Type B pancreatic cell (in vitro differentiated cells): ENCODE data around the gene RIC1. TPM values are rescaled to one million over a fixed set of nuclear protein-coding genes. Genes with fewer than 3 reads are reported as not detected.
"Not testable (repeated sequence)": the region's sequence is repeated elsewhere in the genome, so short reads cannot be mapped to it uniquely, and the experiment has no call there.

Source experiments
- DNase-seq: peaks from one replicate; pipeline ENCODE4 v3.0.0; 2021; ENCODE audit warnings: mixed read lengths; ENCODE audit not compliant: unreplicated experiment; ENCODE audit errors: extremely low spot score
- H3K27ac Mint-ChIP-seq: 2 replicates; pipeline ENCODE4 v1.8.0; 2021; ENCODE audit warnings: mild to moderate bottlenecking, mixed read lengths
- H3K27me3 Mint-ChIP-seq: 2 replicates; pipeline ENCODE4 v1.8.0; 2021; ENCODE audit warnings: mixed read lengths
- H3K36me3 Mint-ChIP-seq: 2 replicates; pipeline ENCODE4 v1.8.0; 2021; ENCODE audit warnings: mixed read lengths
- H3K4me1 Mint-ChIP-seq: one replicate; pipeline ENCODE4 v1.8.0; 2021; ENCODE audit warnings: mixed read lengths; ENCODE audit not compliant: unreplicated experiment
- H3K4me3 Mint-ChIP-seq: 2 replicates; pipeline ENCODE4 v1.8.0; 2021; ENCODE audit warnings: mild to moderate bottlenecking, mixed read lengths
- H3K9me3 Mint-ChIP-seq: 2 replicates; pipeline ENCODE4 v1.8.0; 2021; ENCODE audit warnings: mixed read lengths
- CTCF ChIP-seq: fragments of 200-600 bp; sonication (generic); conservative IDR thresholded peaks from 2 replicates; pipeline ENCODE4 v1.5.0; 2021; ENCODE audit warnings: antibody characterized with exemption, mild to moderate bottlenecking
- total RNA-seq: library from RNA; stranded (reverse); gene quantifications from 2 replicates; pipeline ENCODE4 v1.2.1, GENCODE V29; 2021; ENCODE audit warnings: low replicate concordance

The RIC1 gene
- total RNA-seq, 1 donor from 2014 or later = 26.6 TPM

- H3K4me3 Mint-ChIP-seq = no peak overlapping the region
- no peak for DNase-seq
- no peaks in the 10 kb centered on the region for H3K4me1 Mint-ChIP-seq
- peaks cover 41% of the 10 kb centered on the region for H3K36me3 Mint-ChIP-seq
- no peaks in the 10 kb centered on the region for H3K9me3 Mint-ChIP-seq
- H3K27me3 Mint-ChIP-seq = no peaks in the 10 kb centered on the region
- TF ChIP-seq CTCF = no peak
- no peak overlapping the region for H3K27ac Mint-ChIP-seq
Measured at GRCh38 chr9:5764130-5764868, 135.4 kb downstream of the RIC1 start.

DNA sequence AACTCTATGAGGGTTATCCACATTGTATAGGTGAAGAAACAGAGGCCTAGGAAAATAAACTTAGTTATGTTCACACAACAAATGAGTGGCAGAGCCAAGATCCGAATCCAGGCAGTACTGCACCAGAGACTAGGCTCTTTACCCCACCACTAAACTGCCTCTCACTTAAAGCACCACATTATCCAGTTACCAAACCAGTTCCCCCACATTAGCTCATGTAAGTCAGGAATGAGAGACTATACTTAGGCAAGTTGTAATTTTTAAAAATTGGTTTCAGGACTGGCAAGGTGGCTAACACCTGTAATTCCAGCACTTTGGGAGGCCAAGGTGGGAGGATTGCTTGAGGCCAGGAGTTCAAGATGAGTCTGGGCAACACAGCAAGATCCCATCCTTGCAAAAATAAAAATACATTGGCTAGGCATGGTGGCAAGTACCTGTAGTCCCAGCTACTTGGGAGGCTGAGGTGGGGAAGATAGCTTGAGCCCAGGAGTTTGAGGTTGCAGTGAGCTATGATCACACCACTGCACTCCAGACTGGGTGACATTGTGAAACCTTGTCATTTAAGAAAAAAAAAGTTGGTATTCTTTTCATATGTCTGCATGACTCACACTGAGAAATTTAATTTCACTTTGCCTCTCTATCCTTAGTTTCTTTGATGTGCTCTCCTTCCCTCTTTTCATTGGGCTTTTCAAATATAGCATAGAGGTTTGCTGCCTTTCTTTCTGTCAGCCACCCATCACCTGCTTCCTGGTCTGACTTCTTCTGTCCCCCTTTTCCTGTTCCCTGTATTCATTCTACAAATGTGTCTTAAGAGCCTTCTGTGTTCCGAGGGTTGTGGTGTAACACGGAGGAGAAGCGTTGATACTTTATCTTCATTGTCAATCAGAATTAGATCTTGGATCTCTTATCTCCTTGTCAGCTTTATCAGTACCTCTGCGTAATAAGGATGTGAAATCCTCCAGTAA, 139.3 kb downstream of the RIC1 start:
- TF ChIP-seq CTCF = no peak
- H3K9me3 Mint-ChIP-seq = no peaks in the 10 kb centered on the region
- H3K27ac Mint-ChIP-seq = no peak overlapping the region
- H3K4me3 Mint-ChIP-seq = no peak overlapping the region
- H3K4me1 Mint-ChIP-seq = no peaks in the 10 kb centered on the region
- no peak for DNase-seq
- peaks cover 47% of the 10 kb centered on the region for H3K36me3 Mint-ChIP-seq
- H3K27me3 Mint-ChIP-seq = no peaks in the 10 kb centered on the region

DNA sequence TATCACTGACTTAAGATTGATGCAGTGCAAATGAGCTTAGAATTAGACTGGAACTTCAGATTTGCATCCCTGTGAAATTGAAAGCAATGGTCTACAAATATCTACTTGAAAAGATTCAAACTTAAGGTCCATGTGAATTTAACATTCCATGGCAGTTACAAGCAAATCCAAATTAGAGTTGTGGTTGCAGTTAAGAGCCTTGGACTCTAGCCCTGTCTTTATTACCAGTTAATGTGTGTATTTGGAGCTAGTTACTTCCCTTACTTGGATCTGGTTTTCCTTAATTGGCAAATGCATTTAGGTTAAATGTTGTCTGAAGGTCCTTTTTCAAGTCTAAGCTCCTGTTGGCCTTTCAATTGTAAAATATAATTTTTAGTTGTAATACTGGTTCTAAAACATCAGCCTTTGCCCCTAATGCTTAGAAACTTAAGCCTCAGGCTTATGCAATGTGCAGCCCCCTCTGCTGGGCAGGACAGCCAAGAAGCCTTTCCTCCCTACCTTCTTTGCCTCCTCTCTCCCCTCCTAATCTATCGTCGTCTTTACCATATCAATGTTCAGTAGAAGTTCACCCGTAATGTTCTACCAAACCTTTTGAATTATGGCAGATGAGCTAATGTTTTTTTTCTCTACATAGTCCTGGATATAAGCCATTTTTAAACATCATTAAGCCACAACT, 144.6 kb downstream of the RIC1 start:
- Mint-ChIP-seq H3K27me3 (no peaks in the 10 kb centered on the region), H3K4me3 (no peak overlapping the region), H3K9me3 (no peaks in the 10 kb centered on the region), H3K4me1 (no peaks in the 10 kb centered on the region), H3K36me3 (peaks cover 50% of the 10 kb centered on the region), H3K27ac (no peak overlapping the region)
- no peak for DNase-seq
- TF ChIP-seq CTCF = no peak

DNA sequence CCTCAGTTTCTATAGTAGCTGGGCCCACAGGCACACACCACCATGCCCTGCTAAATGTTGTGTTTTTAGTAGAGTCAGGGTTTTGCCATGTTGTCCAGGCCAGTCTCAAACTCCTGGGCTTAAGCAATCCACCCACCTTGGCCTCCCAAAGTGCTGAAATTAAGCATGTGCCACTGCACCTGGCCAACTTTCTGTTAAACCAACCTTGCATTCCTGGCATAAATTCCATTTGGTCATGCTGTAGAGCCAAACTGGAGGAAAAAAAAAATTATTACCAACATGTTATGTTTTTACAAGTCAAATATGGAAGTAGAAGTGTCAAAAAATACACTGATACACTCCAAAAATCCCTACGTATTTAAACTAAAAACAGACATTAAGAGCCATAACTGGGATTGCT, 149.9 kb downstream of the RIC1 start:
- Mint-ChIP-seq H3K4me1 (no peaks in the 10 kb centered on the region), H3K4me3 (no peak overlapping the region)

DNA sequence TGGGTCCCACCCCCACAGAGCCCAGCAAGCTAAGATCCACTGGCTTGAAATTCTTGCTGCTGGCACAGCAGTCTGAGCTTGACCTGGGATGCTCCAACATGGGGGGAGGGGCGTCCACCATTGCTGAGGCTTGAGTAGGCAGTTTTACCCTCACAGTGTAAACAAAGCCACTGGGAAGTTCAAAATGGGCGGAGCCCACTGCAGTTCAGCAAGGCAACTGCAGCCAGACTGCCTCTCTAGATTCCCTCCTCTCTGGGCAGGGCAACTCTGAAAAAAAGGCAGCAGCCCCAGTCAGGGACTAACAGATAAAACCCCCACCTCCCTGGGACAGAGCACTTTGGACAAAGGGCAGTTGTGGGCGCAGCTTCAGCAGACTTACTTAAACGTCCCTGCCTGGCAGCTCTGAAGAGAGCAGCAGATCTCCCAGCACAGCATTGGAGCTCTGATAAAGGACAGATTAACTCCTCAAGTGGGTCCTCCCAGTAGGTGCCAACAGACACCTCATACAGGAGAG, 150.9 kb downstream of the RIC1 start:
- peaks cover 66% of the 10 kb centered on the region for H3K36me3 Mint-ChIP-seq
- H3K9me3 Mint-ChIP-seq = peaks cover 16% of the 10 kb centered on the region
- not testable (repeated sequence) for H3K27me3 Mint-ChIP-seq, H3K27ac Mint-ChIP-seq, H3K4me1 Mint-ChIP-seq, DNase-seq, H3K4me3 Mint-ChIP-seq

More for the DNA sequence above, 149.9 kb downstream of the RIC1 start:
- no peaks in the 10 kb centered on the region for H3K27me3 Mint-ChIP-seq
- peaks cover 16% of the 10 kb centered on the region for H3K9me3 Mint-ChIP-seq
- DNase-seq = no peak
- peak overlapping the region; percentile 41 for H3K27ac Mint-ChIP-seq
- TF ChIP-seq CTCF = no peak
- H3K36me3 Mint-ChIP-seq = peaks cover 67% of the 10 kb centered on the region

DNA sequence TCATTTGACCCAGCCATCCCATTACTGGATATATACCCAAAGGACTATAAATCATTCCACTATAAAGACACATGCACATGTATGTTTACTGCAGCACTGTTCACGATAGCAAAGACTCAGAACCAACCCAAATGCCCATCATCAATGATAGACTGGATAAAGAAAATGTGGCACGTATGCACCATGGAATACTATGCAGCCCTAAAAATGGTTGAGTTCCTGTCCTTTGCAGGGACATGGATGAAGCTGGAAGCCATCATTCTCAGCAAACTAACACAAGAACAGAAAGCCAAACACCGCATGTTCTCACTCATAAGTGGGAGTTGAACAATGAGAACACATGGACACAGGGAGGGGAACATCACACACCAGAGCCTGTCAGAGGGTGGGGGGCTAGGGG, 154.5 kb downstream of the RIC1 start:
- DNase-seq, H3K4me3 Mint-ChIP-seq, H3K27me3 Mint-ChIP-seq, H3K4me1 Mint-ChIP-seq, H3K27ac Mint-ChIP-seq: not testable (repeated sequence)
- Mint-ChIP-seq H3K36me3 (peaks cover 58% of the 10 kb centered on the region), H3K9me3 (peaks cover 16% of the 10 kb centered on the region)
